Fibroblast of the conjunctiva (primary cell): ENCODE measurements around the gene MOV10L1.
"Not testable (repeated sequence)": the region's sequence is repeated elsewhere in the genome, so short reads cannot be mapped to it uniquely, and the experiment has no call there.

Experiments used
- DNase-seq: peaks from one replicate; pipeline ENCODE4 v3.0.0-alpha.2; 2010; ENCODE audit warnings: low read depth

Gene MOV10L1

GRCh38 chr22:50078246-50078645 lies 11.6 kb upstream of the MOV10L1 start:
- no peak for DNase-seq

- DNase-seq: no peak
Measured at GRCh38 chr22:50078761-50079160, 11.0 kb upstream of the MOV10L1 start.

DNA sequence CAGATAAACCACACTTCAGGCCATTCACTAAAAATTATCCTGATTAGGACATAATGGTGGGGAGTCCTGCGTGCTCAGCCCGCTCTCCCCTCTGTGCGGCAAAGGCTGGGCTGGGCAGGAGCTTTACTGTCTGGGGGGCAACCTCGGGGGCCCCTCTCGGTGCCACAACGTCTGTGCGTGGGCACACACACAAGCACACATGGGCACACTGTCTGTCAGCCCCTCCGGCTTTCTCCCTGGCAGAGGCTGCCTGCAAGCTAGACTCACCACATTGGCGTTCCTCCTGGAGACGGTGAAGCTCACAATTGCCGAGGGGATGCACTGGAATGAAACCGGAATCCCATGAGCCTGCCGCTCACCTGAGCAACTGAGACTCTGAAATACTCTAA lies 9.7 kb upstream of the MOV10L1 start:
- DNase-seq: no peak

GRCh38 chr22:50081426-50082196 lies 8.2 kb upstream of the MOV10L1 start:
- DNase-seq: no peak

DNA sequence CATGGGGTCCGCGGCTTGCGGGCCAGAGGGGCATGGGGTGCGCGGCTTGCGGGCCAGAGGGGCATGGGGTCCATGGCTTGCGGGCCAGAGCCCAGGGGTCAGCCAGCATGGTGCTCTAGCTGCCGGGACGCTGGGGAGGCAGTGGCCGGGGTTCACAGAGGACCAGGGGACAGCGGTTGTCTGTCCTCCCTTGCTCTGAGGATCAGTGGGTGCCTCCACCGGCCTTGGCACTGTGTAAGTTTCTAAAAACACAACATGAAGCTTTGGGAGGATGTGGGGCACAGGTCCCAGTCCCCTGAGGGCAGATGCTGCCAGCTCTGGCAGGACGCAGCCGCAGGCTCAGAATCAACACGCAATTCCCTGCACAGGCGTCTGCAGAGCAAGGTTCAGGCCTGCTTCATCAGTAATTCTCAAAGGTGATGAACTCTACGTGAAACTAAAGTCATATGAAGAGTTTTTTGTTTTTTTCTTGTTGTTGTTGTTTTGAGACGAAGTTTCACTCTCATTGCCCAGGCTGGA lies 7.5 kb upstream of the MOV10L1 start:
- no peak for DNase-seq

- DNase-seq: no peak
Measured at GRCh38 chr22:50082961-50083461, 6.8 kb upstream of the MOV10L1 start.

DNA sequence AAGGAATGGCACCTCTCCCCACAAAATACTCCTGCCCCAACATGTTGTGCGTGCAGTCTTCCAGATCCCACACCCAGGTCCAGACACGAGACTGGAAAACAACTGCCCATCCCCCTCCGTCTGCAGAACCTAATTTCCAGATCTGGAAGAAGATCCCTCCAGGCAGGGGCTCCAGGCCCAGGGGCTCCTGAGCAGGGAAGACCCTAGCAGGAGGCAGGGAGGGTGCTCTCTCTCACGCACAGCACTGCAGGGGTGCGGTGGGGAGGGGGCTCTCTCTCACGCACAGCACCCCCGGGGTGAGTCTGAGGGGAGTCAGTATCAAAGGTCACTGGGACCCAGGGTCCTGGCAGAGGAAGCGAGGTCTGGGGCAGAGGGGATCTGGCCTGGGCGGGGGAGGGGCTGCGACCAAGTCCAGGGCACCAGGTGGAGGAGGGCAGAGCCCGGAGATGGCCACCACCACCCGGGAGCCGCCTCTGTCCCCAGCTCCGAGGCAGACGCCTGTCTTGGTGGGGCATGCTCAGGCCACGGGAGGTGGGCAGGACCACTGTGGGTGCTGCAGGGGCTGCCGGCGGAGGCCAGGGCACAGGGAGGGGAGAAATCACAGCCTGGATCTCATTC lies 6.2 kb upstream of the MOV10L1 start:
- no peak for DNase-seq

- DNase-seq: no peak
Measured at GRCh38 chr22:50084080-50084477, 5.7 kb upstream of the MOV10L1 start.

- DNase-seq: no peak
Measured at GRCh38 chr22:50084614-50085021, 5.2 kb upstream of the MOV10L1 start.

DNA sequence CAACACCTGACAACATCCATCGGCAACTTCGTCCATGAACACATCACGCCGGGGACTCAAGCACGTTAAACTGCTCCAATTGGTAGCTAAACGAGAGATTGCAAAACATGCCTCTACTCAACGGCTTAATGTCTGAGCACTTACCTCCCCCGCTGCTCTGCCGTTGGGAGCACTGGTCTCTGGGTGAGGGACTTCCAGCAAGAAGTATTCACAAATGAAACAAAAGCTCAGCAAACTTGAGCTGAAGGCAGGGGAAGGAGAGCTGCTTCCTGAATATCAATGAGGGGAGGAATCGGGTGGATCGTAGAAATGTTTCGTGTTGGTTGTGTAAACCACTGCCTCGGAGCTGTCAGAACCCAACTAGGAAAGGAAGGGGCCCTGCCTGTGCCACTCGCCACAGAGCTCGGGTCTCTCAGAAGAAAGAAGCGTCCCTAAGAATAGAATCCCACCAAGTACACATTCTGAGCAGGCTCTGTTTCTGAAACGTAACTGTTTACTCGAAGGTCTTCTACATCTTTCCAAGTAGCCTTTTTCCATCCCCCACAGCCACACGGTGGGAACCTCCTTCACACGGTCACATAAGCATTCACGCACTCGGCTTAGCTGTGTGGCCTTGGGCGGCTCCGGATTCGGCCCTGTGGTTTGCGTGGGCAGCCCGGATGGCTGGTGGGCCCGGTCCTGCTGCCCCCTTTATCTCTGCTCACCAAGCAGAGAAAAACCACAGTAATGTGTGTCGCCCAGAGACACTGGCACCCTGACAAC lies 4.4 kb upstream of the MOV10L1 start, which contains the start of gene MLC1:
Gene MLC1 (minus strand): TSS at position 216 of the 762 bp plus-strand sequence. CDS start 524 bp downstream, outside the sequence.
- no peak for DNase-seq

DNA sequence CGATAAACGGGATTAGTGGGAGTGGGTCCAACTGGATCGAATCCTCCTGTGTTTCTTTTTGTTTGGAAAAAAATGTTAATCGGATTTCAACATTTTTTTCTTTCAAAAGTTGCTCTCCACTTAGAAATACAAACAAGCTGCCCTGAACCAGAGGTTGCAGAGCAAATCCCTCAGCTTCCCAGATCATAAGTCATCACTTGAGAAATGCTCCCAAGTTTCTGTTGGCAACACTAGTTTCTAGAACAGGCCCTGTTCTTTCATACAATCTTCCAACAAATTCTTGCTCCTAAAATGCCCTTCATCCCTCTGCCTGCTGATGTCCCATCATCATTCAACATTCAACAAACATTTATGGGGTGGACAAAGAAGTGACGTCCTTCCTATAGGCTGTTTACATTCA lies 3.3 kb upstream of the MOV10L1 start:
- no peak for DNase-seq

DNA sequence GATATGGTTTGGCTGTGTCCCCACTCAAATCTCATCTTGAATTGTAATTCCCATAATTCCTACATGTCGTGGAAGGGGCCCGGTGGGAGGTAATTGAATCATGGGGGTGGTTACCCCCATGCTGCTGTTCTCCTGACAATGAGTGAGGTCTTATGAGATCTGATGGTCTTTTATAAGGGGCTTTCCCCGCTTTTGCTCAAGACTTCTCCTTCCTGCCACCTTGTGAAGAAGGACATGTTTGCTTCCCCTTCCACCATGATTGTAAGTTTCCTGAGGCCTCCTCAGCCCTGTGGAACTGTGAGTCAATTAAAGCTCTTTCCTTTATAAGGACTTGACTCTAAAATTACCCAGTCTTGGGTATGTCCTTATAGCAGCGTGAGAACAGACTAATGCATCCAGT lies 2.8 kb upstream of the MOV10L1 start:
- not testable (repeated sequence) for DNase-seq

DNA sequence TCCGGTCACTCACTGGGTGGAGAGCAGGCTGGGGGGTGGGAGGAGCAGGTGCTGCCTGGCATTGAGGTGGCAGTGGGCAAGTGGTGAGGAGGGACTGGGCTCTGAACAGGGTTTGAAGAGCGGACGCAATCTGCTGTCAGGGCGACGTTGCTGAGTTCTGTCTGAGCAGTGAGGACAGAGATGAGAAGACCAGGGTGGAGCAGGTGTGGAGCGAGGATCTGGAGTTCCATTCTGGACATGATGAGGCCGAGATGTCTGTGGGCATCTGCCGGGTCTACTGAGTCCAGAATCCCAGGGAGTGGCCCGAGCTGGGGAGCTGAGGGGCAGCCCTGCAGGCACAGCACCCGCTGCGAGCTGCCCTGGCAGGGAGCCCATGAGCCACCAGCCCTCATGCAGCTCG lies 2.2 kb upstream of the MOV10L1 start:
- DNase-seq: no peak

GRCh38 chr22:50088096-50088495 lies 1.7 kb upstream of the MOV10L1 start:
- no peak for DNase-seq

- DNase-seq: no peak
Measured at GRCh38 chr22:50089231-50089630, 575 bp upstream of the MOV10L1 start.

GRCh38 chr22:50090412-50090714 lies 557 bp downstream of the MOV10L1 start:
- no peak for DNase-seq

GRCh38 chr22:50091092-50091768 lies 1.4 kb downstream of the MOV10L1 start:
- no peak for DNase-seq

DNA sequence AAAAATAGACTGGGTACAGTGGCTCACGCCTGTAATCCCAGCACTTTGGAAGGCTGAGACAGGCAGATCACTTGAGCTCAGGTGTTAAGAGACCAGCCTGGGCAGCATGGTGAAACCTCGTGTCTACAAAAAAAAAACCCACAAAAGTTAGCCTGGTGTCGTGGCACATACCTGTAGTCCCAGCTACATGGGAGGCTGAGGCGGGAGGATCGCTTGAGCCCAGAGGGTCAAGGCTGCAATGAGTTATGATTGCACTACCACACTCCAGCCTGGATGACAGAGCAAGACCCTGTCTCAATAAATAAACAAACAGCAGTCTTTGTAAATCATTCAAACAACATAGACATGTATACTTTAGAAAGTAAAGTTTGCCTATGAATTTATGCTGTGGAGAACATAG lies 2.5 kb downstream of the MOV10L1 start:
- no peak for DNase-seq

DNA sequence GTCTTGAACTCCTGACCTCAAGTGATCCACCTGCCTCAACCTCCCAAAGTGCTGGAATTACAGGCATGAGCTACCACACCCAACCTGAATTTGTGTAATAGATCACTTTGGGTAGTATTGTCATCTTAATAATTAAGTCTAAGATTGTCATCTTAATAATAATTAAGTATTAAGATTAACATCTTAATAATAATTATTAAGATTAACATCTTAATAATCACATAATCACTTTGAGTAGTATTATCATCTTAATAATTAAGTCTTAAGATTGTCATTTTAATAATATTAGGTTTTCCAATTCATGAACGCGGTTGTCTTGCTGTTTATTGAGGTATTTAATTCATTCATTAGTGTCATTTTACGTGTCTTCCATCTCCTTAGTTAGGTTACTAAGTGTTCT lies 8.2 kb downstream of the MOV10L1 start:
- DNase-seq: no peak

DNA sequence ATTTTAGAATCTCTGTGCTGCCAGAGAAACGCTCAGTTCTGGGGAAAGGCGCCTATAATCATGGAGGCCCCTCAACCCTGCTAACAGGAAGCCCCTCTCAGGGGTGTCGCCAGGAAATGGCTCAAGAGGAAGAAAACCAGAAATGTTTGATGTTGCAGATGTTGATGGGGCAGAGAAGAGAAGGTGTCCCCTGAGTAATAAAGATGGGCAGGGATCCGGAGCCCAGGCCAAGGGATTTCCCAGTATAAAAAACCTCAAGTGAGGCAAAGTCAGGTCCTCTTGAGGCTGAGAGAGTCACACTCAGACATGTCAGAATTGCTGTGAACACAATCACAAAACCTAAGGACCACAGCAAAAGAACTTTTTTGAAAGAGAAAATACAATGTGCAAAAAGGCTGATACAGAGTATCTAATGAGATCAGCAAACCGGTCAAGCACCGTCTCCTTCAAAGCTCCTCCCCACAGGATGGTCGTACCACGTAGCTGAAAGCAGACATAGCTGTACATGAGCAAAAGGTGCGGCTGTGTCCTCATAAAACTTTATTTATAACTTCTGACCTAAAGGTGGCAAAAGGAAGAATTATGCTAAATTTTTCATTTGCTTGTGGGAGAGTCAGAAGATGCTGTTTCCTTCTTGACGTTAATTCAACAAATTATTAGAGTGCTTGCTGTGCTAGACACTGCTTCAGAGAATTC lies 12.2 kb downstream of the MOV10L1 start:
- no peak for DNase-seq

DNA sequence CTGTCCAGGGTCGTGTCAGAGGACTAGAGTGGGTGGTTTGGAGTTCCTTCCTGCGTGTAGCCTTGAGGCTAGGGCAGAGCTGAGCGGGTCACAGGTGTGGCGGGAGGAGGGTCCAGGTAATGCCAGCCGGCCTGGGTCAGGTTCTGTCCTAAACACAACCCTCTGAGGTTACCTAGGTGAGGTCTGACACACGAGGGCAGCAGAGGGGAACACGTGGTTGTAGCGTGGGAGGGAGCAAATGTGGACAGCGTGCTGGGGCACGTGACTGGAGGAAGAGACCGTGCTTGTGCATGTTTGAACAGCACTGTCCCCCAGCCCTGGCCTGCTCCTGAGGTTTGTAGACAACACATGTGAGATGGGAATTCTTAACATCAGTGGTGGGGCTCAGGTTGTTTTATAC lies 13.1 kb downstream of the MOV10L1 start:
- DNase-seq: no peak

GRCh38 chr22:50104141-50104544 lies 14.3 kb downstream of the MOV10L1 start:
- DNase-seq: no peak
